ENCODE data around the gene ARL2BP.
"Not testable (repeated sequence)": the region's sequence is repeated elsewhere in the genome, so short reads cannot be mapped to it uniquely, and the experiment has no call there.

Gene ARL2BP

DNA sequence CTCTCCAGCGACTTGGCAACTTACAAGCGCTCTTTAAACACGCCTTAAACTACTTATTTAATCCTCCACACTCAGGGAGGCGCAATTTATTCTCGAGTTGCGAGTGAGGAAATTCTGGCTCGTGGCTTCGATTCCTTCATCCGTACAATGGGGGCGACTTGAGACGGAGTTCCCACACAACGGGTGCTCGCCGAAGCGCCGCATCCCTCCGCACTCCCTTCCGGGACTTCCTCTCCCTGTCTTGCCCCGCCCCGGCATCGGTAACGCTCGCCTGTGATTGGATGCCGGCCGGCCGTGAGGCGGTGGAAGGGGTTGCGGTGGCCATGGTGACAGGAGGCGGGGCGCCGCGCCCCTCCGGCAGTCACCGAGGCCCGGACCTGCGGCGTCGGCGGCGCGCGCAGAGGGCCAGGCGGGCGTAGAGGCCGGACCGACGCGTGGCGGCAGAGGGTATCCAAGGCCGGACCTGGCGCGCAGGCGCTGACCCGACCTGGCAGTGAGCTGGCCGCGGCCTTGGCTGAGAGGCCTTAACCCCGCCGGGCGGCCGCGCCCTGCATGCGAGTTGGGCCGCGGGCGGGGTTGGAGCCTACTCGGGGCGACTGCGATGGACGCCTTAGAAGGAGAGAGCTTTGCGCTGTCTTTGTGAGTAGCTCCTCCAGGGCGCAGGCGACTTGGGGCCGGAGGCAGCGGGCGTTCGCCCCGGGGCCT lies at the start of gene ARL2BP:
Gene ARL2BP (plus strand): TSS at position 493 of the 705 bp plus-strand sequence. CDS start 109 bp downstream, at position 602.
- peak; percentile 78 for DNase-seq

DNA sequence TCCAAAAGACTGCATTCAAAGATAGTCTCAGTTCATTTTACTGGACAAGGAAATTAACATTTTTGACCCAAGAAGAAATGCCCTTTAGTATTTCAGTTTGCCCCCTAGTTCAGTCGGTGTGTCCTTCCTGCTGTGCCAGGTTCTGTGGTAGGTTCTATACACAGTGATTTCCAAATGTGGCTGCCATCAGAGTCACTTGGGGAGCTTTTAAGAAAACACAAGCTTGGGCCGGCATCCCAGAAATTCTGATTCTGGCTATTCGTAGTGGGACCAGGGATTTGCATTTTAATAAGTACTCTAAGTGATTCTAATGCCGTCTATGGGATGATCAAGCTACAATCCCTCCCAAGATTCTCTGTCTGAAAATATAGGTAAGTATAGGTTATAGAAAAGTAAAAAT lies 48.8 kb upstream of the ARL2BP start:
- no peak for DNase-seq

DNA sequence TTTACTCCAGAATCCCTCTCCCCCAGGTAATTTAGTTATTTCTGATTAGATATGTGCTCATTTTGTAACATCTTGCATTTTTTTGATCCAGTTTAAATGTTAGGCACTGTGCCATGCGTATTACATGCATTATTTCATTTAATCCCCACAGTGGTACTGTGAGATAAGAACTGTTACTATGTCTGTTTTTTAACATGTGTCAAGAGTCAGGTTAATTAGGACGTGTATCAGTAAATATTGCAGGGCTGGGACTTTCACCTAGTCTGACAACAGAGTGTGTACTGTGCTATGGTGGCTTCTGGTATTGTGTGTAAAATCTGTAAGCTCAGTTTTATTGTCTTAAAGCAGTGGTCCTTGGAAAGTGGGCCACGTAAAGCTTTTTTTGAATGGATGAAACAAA lies 48.3 kb upstream of the ARL2BP start:
- DNase-seq = no peak

DNA sequence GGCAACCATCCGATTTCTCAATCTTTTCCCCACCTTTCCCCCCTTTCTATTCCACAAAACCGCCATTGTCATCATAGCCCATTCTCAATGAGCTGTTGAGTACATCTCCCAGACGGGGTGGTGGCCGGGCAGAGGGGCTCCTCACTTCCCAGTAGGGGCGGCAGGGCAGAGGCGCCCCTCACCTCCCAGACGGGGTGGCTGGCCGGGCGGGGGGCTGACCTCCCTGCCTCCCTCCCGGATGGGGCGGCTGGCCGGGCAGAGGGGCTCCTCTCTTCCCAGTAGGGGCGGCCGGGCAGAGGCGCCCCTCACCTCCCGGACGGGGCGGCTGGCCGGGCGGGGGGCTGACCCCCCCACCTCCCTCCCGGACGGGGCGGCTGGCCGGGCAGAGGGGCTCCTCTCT lies 44.7 kb upstream of the ARL2BP start:
- DNase-seq = not testable (repeated sequence)

DNA sequence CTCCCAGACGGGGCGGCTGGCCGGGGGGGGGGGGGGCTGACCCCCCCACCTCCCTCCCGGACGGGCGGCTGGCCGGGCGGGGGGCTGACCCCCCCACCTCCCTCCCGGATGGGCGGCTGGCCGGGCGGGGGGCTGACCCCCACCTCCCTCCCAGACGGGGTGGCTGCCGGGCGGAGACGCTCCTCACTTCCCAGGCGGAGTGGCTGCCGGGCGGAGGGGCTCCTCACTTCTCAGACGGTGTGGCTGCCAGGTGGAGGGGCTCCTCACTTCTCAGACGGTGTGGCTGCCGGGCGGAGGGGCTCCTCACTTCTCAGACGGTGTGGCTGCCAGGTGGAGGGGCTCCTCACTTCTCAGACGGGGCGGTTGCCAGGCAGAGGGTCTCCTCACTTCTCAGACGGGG lies 44.1 kb upstream of the ARL2BP start:
- DNase-seq = not testable (repeated sequence)

DNA sequence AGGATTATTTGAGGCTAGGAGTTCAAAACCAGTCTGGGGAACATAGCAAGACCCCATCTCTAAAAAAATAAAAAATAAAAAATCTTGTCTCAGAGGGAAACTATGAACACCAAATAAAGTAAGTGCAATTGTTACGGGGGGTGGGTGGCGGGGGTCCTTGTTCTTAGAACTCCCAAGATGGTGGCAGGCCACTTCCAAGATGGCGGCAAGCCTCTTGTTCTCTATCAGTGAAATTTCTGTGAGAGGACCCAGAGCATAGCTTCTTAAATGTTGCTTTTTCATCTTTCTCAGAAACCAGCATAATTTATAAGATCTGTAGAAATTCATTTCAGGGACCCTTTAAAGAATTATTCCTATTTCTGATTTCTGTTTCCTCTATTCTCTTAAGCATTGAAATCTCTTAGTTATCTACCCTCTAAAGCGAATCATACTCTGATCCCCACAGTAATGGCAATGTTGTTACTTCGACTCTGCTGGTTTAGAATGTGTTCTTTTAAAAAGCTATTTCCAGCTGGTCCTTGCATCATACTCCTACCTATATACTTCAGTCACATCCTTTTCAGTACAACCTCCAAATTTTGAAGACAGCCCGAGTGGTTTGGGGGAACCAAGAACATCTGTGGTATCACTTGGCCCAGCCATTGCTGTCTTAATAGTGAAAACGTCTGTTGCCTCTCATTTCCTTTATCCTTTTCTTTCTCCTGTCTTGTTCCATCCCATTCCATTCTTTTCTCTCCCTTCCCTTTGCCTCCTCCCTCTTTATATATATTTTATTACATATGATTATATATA lies 42.8 kb upstream of the ARL2BP start:
- DNase-seq = no peak

DNA sequence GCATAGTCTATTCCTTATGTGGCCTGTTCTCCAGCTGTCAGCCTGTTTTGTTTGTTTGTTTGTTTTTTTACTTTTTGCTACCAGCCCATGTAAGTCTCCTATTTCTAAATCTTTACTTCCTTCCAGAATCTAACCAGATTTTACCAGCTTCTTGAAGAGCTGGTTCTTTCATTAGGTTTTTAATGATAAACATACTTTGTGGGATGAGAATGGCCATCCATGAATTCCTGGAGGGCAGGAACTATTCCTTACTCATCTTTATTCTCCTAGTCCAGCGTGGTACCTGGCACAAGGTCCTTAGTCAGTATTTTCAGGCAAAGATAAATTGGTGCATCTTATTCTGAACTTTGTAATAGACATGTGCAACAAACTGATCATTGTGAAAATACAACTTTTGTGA lies 41.6 kb upstream of the ARL2BP start:
- DNase-seq = no peak

DNA sequence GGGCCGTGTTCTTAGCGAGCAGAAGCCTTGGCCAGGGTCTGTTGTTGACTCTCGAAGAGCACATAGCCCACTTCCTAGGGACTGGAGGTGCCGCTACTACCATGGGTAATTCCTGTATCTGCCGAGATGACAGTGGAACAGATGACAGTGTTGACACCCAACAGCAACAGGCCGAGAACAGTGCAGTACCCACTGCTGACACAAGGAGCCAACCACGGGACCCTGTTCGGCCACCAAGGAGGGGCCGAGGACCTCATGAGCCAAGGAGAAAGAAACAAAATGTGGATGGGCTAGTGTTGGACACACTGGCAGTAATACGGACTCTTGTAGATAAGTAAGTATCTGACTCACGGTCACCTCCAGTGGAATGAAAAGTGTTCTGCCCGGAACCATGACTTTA lies 40.4 kb upstream of the ARL2BP start:
- DNase-seq = no peak

DNA sequence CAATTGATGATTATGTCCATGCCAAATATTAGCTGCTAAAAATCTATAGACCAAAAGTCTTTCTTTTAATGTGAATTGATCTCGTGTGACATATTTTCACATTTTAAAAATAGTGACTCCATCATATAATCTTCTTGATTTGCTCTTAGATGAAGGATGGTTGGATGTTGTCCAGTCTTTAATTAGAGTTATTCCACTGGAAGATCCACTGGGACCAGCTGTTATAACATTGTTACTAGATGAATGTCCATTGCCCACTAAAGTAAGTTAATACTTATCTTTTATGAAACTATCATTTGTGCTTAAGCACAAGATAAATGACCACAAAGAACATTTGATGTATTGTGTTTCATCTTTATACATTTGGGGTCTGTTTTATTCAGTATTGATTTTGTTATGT lies 36.1 kb upstream of the ARL2BP start:
- DNase-seq = no peak

DNA sequence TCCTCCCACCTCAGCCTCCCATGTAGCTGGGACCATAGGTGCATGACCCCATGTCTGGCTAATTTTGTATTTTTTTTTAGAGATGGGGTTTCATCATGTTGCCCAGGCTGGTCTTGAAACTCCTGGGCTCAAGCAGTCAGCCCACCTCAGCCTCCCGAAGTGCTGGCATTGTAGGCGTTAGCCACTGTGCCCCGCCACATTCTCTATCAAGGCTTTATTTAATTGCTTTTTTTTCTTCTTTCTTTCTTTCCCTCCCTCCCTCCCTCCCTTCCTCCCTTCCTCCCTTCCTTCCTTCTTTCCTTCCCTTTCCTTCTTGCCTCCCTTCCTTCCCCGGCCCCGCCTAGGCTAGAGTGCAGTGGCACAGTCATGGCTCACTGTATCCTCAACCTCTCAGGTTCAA lies 35.3 kb upstream of the ARL2BP start:
- DNase-seq = no peak

DNA sequence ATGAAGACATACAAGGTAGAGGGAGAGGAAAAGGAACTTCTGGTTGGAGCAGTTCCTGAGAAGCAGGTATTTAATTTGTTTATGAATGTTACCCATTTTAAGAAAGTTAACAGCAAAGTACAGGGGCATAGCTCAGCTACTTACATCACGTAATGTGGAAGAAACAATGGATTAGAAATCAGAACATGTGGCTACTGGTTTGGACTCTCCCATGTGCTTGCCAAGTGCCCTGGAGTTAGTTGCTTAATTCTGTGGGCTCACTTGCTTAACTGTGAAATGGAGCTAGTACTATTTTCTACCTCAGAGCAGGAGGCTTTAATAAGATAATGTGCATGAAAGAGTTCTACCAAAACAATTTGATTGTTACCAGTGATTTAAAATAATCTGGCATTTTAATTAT lies 31.6 kb upstream of the ARL2BP start:
- DNase-seq = no peak

DNA sequence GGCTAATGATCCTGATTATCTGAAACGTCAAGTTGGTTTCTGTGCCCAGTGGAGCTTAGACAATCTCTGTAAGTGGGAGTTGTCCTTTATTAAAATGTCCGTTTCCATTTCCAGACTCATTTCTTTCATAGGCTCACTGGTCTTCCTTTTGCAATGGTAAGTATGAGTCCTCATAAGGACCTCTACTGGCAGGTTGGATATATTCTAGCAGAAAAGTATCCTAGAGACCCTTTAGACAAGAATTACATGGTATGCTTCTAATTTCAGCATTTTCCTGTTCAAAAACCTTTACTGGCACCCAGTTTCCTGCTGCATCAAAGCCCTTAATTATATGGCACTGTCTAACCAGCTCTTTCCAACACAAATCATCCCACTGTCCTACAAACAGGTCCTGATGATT lies 28.1 kb upstream of the ARL2BP start:
- DNase-seq = no peak

DNA sequence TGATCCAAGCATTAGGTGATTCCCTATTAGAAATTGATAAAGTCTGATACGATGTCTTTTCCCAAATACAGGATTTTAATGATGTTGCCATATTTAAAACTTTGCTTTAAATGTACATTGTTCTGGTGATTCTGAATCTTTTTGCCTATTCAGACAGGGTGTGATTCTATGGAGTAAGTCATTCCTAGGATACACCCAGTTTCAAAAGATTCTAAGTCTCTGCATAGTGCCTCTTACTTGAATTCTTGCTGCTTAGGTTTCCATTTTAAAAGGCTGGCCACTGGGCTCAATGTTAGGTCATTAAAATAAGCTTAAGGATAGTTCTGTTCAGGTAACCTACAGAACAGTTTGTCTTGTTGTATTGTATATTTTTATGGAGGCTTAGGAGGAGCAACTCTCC lies 22.0 kb upstream of the ARL2BP start:
- no peak for DNase-seq

DNA sequence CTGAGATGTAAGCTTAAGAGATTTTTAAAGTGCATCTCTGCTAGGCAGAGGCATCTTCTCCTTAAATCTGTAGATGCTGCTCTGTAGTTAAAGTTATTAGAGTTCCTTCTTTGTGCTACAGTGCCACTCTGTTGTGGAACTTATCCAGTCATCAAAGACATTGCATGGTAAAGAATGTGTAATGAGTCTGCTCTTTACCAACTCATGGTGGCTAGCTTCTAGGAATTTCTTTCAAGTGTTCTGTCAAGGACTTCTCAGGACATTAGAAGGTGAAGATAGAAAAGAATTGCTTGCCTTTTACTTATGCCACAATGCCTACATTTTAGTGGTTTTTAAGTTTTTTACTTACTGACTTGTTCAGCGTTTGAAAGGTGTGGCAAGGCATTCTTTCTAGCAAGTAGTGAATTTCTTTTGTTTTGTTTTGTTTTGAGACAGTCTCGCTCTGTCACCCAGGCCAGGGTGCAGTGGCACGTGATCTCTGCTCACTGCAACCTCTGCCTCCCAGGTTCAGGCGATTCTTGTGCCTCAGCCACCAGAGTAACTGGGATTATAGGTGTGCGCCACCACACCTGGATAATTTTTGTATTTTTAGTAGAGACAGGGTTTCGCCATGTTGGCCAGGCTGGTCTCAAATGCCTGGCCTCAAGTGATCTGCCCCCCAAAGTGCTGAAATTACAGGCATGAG lies 20.3 kb upstream of the ARL2BP start:
- no peak for DNase-seq

DNA sequence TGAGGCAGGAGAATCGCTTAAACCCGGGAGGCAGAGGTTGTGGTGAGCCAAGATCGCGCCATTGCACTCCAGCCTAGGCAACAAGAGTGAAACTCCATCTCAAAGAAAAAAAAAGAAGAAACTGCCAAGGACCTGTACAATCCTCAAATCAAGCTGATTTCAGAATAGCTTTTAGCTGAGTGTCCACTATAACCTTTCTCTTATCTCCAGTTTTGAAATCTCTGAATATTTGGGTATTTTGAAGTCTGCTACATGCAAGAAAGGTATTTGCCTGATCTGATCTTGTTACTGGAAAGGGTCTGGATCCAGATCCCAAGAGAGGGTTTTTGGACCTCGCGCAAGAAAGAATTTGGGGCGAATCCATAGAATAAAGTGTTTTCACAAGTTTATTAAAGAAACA lies 19.1 kb upstream of the ARL2BP start:
- no peak for DNase-seq

DNA sequence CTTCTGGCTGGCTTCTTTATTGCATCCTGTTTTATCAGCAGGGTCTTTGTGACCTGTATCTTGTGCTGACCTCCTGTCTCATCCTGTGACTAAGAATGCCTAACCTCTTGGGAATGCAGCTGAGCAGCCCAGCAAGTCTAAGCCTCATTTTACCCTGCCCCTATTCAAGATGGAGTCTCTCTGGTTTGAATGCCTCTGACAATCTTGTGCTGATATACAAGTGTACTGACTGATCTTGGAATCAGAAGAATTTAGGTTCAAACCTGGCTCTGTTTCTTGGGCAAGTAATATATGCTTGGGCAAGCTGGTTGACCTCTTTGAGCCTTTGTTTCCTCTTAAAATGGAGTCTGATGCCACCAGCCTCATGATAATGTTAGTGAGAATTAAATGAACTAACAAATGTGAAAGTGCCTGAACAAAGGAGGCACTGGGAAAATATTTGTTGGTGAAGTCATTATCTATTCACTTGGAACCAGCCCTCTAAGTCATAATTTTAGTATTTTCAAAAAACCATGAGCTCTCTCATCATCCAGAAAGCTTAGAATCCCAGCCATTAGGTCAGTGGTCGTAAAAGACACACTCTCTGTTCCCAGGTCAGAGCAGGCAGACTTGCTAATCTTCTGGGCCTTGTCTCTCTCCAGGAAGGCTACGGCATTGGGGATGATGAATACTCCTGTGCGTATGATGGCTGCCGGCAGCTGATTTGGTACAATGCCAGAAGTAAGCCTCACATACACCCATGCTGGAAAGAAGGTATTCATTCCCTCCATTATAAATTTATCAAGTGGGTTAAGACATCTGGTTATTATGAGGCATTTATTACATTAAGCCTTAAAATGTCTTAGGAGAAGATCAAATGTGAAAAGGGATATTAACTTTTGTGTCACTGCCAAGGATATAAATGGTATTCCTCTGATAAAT lies 18.1 kb upstream of the ARL2BP start:
- DNase-seq = no peak

DNA sequence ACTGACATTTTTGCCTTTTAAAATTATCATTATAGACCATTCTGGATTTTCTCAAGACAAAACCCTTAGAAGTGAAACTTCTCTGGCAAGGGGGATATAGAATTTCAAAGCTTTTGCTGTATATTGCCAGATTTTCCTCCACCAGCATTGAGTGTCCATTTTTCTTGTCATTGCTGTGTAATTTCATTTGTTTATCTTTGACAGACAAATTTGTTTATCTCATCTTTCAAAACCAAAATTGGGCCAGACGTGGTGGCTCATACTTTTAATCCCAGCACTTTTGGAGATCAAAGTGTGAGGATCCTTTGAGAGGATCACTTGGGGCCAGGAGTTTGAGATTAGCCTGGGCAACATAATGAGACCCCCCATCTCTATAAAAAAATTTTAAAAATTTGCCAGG lies 16.0 kb upstream of the ARL2BP start:
- no peak for DNase-seq

DNA sequence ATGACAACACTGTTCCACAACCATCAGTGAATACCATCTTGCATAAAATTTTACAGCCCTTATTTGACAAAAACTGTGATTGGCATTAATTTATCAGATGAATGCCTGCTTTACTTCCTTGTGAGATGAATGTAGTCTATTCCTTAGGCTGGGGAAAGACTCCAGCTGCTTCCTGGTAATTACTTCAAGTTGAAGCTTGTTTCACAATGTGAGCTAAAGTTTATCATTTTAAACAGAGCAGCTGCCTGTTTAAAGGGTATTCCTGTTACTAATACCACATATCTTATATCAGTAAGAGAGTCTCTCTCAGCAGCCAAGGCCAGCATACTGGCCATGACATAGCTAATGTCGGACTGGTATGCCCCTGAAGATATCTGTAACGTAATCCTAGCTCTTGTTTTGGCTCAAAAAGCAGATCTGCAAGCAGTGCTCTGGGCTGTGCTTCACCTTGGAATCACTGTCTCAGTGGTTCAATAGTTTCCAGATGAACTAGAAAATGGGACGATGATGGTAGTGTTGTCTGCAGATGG lies 13.2 kb upstream of the ARL2BP start:
- no peak for DNase-seq

DNA sequence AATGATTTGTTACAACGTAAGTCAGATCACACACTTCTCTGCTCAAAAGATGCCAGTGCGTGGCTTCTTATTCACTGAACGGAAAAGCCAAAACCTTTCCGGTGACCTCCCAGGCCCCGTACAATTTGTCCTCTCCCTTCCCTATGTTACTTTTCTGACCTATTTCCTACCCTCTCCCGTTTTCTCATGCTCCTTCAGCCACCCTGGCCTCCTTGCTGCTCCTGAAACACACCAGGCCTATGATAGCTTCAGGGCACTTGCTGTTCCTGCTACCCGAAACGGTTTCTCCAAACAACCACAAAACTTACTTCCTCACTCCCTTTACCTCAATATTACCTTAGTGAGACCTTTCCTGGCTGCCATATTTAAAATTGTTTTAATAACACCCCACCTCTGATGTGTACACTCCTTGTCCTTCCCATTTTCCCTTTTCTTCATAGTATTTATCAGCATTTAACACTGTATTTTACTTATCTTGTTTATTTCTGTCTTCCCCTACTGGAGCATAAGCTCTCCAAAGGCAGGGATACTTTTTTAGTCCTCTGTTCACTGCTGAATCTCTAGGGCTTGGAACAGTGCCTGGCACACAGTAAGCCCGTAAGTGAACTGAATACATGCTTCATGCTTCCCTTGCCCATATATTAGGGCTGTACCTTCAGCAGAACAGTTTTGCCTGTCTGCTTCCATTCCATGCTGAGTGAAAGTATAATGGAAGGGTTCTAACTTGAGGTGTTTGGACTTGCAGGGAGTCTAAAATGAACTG lies 10.9 kb upstream of the ARL2BP start:
- no peak for DNase-seq

DNA sequence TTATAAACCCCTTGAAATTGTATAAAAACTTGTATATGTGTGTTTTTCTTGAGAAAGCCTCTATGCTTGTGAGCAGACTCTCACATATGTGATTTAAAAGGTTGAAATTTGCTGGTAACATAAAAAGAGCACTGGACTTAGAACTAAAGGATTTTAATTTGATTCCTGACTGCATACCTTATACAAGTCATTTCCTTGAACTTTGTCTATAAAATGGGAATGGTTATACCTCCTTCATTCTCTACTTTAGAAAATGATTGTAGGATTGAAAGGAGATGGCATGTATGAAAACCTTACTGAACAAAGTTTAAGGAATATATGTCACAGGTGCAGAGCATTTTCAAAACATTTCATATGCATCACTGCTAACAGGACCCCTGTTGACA lies 10.4 kb upstream of the ARL2BP start:
- DNase-seq = no peak

DNA sequence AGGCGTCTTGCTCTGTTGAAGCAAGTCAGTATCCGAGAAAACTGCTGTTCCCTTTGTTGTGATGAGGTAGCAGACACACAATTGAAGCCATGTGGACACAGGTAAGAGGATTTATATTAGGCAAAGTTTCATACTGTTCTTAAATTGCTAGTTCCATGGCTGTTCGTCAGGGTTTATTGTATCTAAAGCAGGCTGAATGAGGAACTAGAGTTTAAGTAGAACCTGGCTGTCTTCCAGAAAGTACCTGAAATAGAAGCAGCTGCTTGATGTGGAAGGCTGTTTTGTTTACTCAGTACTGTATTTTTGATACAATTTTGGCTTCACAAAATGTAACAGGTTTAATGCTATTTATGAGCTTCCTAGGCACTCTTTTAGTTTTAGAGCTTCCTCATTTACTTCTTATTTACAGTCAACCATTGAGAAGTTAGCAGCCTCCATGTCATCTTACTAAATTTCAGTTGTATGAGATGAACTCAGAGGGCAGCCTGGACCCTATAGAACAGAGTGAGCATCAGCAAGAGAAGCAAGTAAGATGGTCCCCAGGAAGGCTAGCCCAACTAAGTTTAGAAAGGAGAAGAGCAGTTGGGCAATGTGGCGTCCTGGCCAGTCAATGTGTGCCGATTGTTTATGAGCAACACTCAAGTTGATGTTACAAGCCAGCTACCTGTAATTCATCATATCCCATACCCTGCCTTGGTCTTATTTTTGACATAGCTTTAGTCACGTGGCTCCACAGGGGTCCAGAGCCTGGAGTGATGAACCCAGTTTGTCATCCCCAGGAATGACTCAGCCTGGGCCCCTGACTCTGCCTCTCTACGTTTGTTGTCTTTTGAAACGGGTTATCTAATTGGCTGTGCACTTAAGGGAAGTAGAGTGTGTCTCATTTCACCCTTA lies 9.7 kb upstream of the ARL2BP start:
- peak; percentile 72 for DNase-seq
